Left renal pelvis (tissue), 4 donors: ENCODE results near the gene PLCB1. TPM values are rescaled to one million over a fixed set of nuclear protein-coding genes. Genes with fewer than 3 reads are reported as not detected.
A peak's percentile ranks its signal among the peaks of the same experiment; 100 is the strongest.
"Not testable (repeated sequence)": the region's sequence is repeated elsewhere in the genome, so short reads cannot be mapped to it uniquely, and the experiment has no call there.

Experiments
- DNase-seq, 4 donors: peaks; one replicate each; pipeline ENCODE4 v3.0.0-alpha.2; 2013; ENCODE audit warnings: low read depth in 4 of 4, low spot score in 3 of 4
- polyA plus RNA-seq, 4 donors: library from polyadenylated mRNA; unstranded; fragments of 120-200 nt; gene quantifications; one replicate each; pipeline ENCODE4 v1.2.1, GENCODE V29; 2013; ENCODE audit not compliant: insufficient read length in 4 of 4

The PLCB1 gene
- polyA plus RNA-seq, 4 donors, result 23.0 to 66.7 (median 42.2) TPM

DNA sequence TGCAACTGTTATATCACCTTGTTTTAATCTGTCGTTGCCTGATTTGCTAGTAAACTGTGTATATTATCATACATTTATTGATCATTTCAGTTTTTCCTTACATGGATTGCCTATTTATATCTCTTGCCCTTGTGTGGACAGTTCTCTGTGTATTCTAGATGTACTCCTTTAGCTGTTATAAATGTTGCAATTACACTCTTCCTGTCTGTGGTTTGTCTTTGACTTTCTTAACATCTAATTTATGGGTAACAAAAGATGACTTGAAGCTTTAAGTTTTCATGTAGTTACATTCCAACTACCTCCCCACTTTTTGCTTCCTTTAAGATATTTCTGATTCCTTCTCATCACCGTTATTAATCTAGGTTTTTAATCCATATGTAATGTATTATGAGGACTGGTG lies 22.6 kb downstream of the PLCB1 start:
- DNase-seq, result no peak

- DNase-seq, result no peak
Observed at GRCh38 chr20:8155229-8155628, 23.2 kb downstream of the PLCB1 start.

GRCh38 chr20:8155812-8156211 lies 23.7 kb downstream of the PLCB1 start:
- DNase-seq, result no peak

GRCh38 chr20:8156235-8157079 lies 24.4 kb downstream of the PLCB1 start:
- DNase-seq, result no peak

DNA sequence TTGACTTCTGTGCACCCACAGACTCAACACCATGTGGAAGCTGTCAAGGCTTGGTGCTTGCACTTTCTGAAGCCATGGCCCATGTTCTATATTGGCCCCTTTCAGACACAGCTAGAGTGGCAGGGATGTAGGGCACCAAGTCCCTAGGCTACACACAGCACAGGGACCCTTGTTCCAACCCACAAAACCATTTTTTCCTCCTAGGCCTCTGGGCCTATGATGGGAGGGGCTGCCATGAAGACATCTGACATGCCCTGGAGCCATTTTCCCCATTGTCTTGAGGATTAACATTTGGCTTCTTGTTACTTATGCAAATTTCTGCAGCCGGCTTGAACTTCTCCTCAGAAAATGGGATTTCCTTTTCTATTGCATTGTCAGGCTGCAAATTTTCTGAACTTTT lies 27.2 kb downstream of the PLCB1 start:
- DNase-seq, result not testable (repeated sequence)

GRCh38 chr20:8161264-8162071 lies 29.4 kb downstream of the PLCB1 start:
- peak in 1 of 4 donors; percentile 2 for DNase-seq

GRCh38 chr20:8162610-8163009 lies 30.5 kb downstream of the PLCB1 start:
- no peak for DNase-seq

DNA sequence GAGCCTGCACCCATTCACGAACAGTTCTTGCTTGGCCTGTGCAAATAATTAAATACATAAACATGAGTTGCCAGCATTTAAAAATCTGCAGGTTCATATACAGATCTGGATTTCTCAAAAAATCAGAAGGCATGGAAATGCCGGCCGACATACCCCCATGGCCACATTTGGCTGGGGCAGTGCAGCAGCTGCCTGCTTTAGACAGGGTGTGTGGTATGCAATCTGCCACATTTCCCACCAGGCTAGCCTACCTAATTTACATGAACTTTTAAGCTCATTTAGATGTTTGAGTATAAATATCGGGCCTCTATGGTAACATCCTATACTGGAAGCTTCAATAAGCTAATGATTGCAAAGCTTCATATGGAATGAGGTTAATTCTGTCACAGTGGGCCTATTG lies 31.5 kb downstream of the PLCB1 start:
- DNase-seq, result no peak

DNA sequence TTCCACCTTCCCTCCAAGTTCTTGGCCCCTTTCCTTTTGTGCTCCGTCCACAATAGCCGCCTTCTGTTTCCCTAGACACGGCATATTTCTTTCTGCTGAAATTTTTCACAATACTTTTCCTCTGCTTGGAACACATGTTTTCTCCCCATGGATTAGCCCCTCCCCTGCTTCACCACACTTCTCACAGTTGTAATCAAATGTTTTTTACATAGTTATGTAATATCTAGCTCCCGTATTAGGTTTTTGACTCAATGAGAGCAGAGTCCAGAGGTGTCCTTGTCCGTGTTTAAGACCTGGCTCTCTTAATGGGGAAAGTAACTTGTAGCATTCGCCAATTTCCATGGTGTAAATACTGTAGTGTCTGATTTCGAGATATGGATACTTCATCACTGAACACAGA lies 34.7 kb downstream of the PLCB1 start:
- DNase-seq, result no peak

DNA sequence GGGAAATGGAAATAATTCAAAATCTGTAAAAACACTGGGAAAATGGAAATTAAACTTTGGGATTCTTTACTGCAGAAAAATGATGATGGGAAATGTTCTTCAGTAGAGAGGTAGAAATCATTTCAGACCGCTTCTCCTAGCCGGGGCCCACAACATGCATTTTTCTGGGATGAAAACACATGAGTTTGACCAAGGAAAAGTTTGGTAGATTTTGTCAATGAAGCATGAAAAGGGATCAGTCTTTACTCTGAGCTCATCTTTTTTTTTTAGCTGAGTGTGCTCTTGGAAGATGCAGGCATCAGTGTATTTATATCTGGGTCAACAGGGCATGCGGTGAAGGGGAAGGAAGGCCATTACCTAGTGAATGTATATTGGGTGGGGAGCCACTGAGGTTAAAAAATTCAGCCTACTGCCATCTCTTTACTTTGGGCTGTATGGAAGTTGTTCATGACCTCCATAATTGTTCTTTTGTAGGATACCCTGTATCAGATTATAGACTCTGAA lies 36.8 kb downstream of the PLCB1 start:
- no peak for DNase-seq

GRCh38 chr20:8170921-8171320 lies 38.9 kb downstream of the PLCB1 start:
- no peak for DNase-seq

DNA sequence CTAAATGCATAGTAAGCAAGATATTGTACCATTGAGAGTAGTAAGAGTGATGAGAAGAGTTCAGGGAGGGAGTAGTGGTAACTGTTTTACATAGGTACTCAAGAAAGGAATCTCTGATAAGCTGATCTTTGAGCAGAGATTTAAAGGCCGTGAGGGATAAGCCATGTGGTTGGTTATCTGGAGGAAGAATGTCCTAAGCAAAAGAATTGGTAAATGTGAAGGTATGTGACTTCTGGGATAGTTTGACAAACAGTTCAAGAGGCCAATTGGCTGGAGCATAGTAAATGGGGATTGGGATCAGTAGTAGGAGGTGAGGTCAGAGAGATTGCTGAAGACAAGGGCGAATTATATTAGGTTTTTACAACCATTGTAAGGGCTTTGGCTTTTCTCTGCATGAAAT lies 40.1 kb downstream of the PLCB1 start:
- no peak for DNase-seq

DNA sequence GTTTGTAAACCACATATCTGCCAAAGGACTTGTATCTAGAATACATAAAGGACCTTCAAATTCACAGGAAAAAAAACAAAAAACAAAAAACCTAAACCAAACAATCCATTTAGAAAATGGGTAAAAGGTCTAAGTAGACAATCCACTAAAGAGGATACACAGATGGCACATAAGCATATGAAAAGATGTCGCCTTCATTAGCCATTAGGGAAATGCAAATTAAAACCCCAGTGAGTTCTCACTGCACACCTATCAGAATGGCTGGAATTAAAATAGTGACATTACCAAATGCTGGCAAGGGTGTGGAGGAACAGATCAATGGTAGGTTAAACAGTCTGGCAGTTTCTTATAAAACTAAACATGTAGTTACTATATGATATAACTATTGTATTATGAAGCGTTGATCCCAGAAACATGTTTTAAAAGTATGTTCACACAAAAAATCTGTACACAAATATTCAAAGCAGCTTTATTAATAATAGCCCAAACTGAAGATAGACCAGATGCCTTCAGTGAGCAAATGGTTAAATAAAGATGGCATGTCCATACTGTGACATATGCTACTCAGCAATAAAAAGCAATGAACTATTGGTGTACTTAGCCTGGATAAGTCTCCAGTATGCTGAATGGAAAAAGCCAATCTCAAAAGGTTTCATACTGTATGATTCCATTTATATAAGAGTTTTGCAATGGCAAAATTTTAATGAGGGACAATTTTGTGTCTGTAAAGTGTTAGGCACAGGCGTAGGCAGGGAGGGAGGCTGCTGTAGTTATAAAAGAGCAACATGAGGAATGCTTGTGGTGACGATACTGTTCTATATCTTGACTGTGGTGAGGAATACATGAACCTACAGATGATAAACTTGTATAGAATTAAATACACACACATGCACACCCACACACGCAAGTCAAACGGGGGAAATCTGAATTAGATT lies 43.9 kb downstream of the PLCB1 start:
- no peak for DNase-seq

DNA sequence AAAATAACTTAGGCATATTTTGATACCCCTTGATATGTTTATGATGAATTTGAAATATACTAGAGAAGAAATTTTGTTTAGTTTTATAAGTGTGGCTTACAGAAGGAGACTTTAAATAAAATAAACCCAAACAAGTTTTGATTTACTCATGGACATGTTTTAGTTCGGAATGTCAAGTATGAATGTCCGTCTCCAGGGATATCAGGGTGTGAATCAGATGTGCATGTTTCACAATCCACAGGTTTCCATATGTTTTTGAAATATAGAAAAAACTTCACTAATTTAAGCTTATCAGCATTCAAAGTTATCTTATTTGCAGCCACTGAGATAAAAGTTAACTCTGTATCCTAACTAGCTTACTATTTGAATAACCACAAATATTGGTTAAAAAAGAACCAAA lies 51.5 kb downstream of the PLCB1 start:
- DNase-seq, result no peak

DNA sequence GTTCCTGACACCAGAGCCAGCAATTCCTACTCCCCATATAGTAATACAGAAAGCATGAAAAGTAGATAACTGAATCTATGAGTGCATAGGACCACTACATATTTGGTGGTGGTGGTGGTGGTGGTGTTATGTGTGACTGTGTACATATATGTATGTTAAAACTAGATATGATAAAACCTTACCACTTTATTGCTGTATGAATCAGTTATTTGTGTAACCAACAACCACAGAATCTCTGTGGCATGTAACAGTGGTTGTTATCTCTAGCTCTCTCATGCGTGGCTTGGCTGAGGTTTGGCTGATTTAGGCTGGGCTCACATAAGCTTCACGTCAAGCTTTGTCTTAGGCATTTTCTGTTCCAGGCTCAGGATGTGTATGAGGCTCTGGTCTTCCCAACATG lies 55.7 kb downstream of the PLCB1 start:
- DNase-seq, result no peak

DNA sequence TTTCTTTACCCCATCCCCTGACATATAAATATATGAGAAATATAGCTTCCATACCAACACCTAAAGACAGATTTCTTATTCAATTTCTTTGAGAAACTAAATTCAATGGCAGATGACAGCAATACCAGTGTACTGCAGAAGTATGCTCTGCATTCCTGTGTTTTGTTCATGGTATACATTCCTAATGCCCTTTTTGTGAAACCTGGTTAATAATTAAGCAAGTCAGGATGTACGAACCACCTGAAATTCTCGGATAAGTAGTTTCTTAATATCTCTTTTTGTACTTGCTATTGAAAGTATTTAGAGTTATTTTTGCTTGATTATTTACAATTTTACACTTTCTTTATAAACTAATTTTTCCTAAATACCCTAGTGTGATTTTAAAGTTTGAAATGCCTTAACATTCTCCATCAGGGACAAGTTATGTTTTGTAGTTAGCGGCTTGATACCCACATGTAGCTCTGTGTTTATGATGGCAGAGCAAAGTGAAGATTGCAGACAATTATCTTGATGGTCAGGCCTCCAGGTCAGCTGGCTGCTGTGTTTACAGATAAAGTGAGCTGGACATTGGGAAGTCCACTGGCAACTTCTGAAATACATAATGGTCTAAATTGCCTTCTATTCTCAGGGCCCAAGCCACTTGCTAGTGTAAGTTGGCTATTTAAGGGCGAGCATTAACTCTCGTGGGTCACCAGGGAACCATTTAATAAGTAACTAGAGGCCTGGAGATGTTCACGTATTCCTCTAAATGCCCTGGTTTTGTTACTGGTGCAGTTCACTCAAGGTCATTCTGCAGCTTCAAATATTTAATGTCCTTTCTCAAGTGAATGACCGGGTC lies 58.2 kb downstream of the PLCB1 start:
- DNase-seq, result peak in 1 of 4 donors; percentile 7

DNA sequence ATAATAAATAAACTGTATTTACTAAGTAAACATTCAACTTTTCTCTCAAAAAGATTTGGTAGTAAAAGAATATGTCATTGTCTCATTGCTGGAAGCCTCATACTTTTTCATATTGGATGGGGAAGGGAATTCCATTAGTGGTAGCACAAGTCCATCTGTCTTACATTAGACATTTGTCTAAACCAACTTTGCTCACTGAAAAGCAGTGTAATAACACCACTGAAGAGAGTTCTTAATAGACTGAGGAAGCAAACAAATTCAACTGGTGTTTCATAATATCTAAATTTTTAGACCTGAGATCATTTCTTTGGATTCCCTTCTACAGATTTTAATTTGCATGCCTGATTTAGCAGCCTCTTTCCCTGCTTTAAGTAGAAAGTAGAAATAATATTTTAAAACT lies 62.7 kb downstream of the PLCB1 start:
- no peak for DNase-seq

DNA sequence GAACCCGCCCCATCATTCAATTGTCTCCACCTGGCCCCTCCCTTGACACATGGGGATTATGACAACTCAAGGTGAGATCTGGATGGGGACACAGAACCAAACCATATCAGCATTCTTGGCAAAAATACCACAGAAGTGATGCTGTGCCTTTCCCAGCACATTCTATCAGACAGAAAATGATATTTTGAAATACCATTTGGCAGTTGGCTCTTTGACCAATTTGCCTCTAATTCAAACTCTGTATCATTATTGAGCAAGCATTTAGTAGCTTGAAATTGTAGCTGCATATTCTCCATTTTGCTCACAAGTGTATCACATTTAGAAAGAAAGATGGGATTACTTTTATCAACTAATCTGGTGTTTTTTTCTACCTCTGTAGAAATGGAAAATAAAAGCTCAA lies 64.0 kb downstream of the PLCB1 start:
- DNase-seq, result no peak

DNA sequence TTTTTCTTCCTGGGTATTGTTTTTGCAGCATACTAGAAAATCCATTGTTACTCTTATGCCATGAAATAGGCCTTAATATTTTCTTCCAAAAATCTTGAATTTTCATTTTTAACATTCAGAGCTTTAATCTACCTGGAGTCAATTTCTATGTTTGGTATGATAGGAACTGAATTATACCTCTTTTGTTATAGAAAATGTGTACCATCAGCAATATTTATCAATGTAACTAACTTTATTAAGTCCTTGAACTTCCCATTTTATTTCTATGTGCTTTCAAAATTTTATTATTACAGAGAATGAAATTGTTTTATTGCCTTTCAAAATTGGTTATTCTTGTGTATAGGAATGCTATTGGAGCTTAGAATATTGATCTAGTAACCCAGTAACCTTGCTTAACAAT lies 68.2 kb downstream of the PLCB1 start:
- no peak for DNase-seq

DNA sequence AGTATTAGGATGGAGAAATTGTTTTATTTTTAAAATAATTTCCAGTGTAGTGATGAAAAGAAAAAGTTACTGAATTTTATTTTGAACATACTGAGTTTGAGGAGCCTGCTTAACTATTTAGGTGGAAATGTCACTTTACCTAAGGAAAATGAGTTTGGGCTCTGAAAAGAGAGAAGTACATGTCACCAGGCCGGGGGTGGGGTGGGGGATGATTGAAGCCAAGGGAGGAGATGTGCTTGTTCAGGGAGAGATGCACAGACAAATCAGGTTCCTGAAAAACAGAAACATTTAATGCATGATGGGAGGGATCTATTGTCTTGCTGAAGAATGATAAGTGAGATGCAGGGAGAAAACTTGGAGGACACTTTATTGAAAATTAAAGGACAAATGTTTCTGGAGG lies 71.3 kb downstream of the PLCB1 start:
- DNase-seq, result no peak
